Endothelial cell (in vitro differentiated cells): ENCODE data around the gene CMSS1. TPM values are rescaled to one million over a fixed set of nuclear protein-coding genes. Genes with fewer than 3 reads are reported as not detected.

Source experiments
- DNase-seq: peaks from one replicate; pipeline ENCODE4 v3.0.0; 2021; ENCODE audit warnings: low spot score
- H3K27ac Mint-ChIP-seq: one replicate; pipeline ENCODE4 v1.8.0; 2021; ENCODE audit warnings: mixed read lengths, inconsistent platforms; ENCODE audit not compliant: unreplicated experiment
- H3K27me3 Mint-ChIP-seq: one replicate; pipeline ENCODE4 v1.8.0; 2021; ENCODE audit warnings: mild to moderate bottlenecking, moderate library complexity, mixed read lengths, inconsistent platforms; ENCODE audit not compliant: unreplicated experiment
- H3K36me3 Mint-ChIP-seq: one replicate; pipeline ENCODE4 v1.8.0; 2021; ENCODE audit warnings: mild to moderate bottlenecking, low read depth, mixed read lengths, inconsistent platforms; ENCODE audit not compliant: unreplicated experiment
- H3K4me1 Mint-ChIP-seq: one replicate; pipeline ENCODE4 v1.8.0; 2021; ENCODE audit warnings: mild to moderate bottlenecking, mixed read lengths, inconsistent platforms; ENCODE audit not compliant: unreplicated experiment
- H3K4me3 Mint-ChIP-seq: one replicate; pipeline ENCODE4 v1.8.0; 2021; ENCODE audit warnings: mild to moderate bottlenecking, mixed read lengths, inconsistent platforms; ENCODE audit not compliant: unreplicated experiment
- H3K9me3 Mint-ChIP-seq: one replicate; pipeline ENCODE4 v1.8.0; 2021; ENCODE audit warnings: mixed read lengths, inconsistent platforms; ENCODE audit not compliant: unreplicated experiment
- long read RNA-seq: library from polyadenylated mRNA; unstranded; transcript quantifications from one replicate; pipeline ENCODE4 v2.0.0, GENCODE V29; 2020; ENCODE audit not compliant: unreplicated experiment
- total RNA-seq: library from RNA; stranded (reverse); fragmentation: NEBNext Ultra II Directional; extraction: Animal tissue kit (Norgen Biotek cat#: 25700); gene quantifications from one replicate; pipeline ENCODE4 v1.2.1, GENCODE V29; 2021; ENCODE audit not compliant: unreplicated experiment
- TF ChIP-seq, protein P1 (sequence below): fragments of 200-600 bp; sonication (generic); IDR thresholded peaks from one replicate; pipeline ENCODE4 v1.5.0; 2021; ENCODE audit warnings: antibody characterized with exemption; ENCODE audit not compliant: unreplicated experiment

The CMSS1 gene
- 25.8 TPM for total RNA-seq
- long read RNA-seq, partial matches to known transcripts: 0 of 1 reads
- long read RNA-seq, other reads (novel, unspliced or antisense): 1 of 1 reads

DNA sequence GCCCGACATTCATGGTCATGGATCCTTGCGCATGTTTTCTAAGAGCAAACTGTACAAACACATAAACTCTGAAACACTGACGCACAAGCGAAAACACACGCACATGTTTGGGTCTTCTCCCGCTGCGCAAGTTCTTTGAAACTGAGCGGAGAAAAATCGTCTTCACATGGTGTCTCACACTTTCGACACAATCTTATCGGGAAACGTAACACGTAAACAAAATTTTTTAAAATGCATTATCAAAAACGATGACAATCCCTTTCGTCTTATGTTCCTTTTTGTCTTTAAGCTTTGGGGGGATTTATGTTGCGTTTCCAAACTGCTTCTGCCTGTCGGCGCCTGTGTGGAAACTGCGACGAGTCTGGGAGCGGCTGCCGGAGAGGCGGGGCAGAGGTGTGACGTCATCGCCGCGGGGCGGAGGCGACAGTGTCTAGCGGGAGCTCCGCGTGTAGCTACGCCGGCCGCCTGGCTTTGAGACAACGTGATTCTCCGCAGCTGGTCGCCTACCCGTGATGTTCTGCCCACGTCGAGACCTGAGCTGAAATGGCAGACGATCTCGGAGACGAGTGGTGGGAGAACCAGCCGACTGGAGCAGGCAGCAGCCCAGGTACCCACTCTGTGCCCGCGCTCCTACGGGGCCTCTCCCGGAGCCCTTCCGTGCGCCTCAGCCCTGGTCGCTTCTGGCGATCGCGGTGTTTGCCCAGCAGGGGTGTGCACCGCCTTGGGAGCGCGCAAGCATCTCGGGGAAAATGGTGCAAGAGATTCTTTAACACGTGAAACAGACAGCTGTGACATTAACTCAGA, at the start of gene CMSS1:
CMSS1 (plus strand) TSS at position 426 of the 804 bp plus-strand sequence.
- peak within 1 kb of the TSS; percentile 98 for H3K4me3 Mint-ChIP-seq

DNA sequence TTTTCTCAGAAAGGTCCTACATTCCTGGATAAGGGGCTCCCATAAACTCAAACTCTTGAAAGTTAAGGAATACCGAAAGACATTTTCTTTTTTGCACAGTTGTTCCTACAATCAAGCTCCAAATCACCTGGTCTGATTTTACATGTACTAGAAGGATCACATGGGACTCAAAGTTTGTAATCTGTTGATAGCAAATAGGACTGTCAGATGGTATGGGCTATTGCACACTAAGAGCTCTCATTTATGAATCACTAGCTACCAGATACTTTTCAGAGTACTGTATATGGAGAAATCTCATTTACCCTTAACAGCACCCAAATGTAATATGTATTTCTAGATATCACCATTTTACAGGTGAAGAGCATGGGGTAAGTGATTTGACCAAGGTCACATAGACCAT, 49.5 kb upstream of the CMSS1 start:
- H3K4me1 Mint-ChIP-seq: peaks cover 3% of the 10 kb centered on the region
- TF ChIP-seq, protein P1, sequence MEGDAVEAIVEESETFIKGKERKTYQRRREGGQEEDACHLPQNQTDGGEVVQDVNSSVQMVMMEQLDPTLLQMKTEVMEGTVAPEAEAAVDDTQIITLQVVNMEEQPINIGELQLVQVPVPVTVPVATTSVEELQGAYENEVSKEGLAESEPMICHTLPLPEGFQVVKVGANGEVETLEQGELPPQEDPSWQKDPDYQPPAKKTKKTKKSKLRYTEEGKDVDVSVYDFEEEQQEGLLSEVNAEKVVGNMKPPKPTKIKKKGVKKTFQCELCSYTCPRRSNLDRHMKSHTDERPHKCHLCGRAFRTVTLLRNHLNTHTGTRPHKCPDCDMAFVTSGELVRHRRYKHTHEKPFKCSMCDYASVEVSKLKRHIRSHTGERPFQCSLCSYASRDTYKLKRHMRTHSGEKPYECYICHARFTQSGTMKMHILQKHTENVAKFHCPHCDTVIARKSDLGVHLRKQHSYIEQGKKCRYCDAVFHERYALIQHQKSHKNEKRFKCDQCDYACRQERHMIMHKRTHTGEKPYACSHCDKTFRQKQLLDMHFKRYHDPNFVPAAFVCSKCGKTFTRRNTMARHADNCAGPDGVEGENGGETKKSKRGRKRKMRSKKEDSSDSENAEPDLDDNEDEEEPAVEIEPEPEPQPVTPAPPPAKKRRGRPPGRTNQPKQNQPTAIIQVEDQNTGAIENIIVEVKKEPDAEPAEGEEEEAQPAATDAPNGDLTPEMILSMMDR: no peak
- no peak overlapping the region for H3K27ac Mint-ChIP-seq
- no peak overlapping the region for H3K4me3 Mint-ChIP-seq
- no peaks in the 10 kb centered on the region for H3K9me3 Mint-ChIP-seq
- no peak for DNase-seq
- H3K27me3 Mint-ChIP-seq: no peaks in the 10 kb centered on the region
- no peaks in the 10 kb centered on the region for H3K36me3 Mint-ChIP-seq

More for the DNA sequence above, at the start of gene CMSS1:
- Mint-ChIP-seq H3K4me1 (peaks cover 13% of the 10 kb centered on the region), H3K9me3 (no peaks in the 10 kb centered on the region), H3K27ac (peak within 1 kb of the TSS; percentile 99), H3K27me3 (peaks cover 5% of the 10 kb centered on the region), H3K36me3 (no peaks in the 10 kb centered on the region)
- DNase-seq: peak; percentile 93
- TF ChIP-seq, protein P1: no peak

DNA sequence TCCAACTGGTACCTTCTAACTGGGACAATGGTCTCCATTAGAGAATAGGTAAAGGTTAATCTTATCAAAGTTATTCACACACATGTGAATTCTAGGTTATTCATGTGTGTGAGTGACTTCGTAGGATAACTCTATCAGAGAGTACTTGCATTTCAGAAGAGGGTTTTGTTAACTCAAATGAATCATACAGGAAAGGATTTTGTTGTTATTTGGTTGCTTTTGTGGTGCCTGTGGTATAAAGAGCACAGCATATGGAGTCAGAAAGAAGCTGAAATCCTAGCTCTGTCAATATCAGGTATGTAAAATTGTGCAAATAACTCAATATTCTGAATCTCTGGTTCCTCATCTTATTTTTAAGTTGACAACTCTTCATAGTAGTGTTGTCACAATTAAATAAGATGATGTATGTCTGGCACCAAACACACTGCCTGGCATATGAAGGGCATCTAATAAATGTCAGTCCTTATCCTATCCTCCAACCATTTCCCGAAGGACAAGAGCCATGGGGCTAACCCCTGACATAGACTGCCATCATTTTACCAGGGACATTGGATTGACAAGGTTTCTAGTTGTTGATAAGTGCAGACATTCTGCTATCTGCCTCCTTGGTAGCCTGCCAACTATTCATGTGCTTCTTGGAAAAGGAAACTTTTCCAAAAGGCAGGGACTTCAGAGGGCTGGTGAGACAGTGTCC, 48.7 kb upstream of the CMSS1 start:
- DNase-seq: no peak
- Mint-ChIP-seq H3K27me3 (no peaks in the 10 kb centered on the region), H3K36me3 (no peaks in the 10 kb centered on the region), H3K4me1 (peaks cover 3% of the 10 kb centered on the region), H3K27ac (no peak overlapping the region), H3K9me3 (no peaks in the 10 kb centered on the region), H3K4me3 (no peak overlapping the region)
- TF ChIP-seq, protein P1: no peak

DNA sequence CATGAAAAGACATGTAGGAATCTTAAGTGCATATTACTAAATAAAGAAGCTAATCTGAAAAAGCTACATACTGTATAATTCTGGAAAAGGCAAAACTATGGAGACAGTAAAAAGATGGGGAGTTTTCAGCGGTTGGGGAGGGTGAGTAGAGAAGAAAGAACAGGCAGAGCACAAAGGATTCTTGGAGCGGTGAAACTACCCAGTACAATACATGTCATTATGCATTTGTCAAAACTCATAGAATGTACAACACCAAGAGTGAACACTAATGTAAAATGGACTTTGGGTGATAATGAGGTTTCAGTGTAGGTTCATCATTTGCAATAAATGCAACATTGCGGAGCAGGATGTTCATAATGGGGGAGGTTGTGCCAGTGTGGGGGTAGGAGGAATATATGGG, 45.5 kb upstream of the CMSS1 start:
- H3K27ac Mint-ChIP-seq: no peak overlapping the region
- H3K27me3 Mint-ChIP-seq: no peaks in the 10 kb centered on the region
- no peaks in the 10 kb centered on the region for H3K9me3 Mint-ChIP-seq
- no peak for DNase-seq
- no peak overlapping the region for H3K4me3 Mint-ChIP-seq
- H3K4me1 Mint-ChIP-seq: no peaks in the 10 kb centered on the region
- H3K36me3 Mint-ChIP-seq: no peaks in the 10 kb centered on the region
- TF ChIP-seq, protein P1: no peak

DNA sequence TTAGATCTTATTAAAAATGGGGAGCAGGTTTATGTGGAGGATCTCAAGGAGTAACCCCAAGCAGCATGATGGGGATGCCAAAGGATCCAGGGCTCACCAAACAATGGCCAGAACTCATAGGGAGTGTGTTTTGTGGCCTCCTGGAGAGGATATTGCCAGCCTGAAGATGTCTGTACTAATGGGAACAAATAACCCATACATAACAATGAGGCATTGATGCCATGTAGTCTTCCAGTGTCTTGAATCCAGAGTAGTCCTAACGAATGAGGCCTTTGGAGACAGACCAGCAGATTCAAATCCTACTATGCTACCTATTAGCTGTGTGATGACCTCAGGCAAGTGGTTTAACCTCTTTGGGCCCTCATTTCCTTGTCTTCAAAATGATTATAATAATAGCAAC, 45.0 kb upstream of the CMSS1 start:
- Mint-ChIP-seq H3K27ac (no peak overlapping the region), H3K36me3 (no peaks in the 10 kb centered on the region), H3K9me3 (no peaks in the 10 kb centered on the region), H3K4me3 (no peak overlapping the region), H3K27me3 (no peaks in the 10 kb centered on the region), H3K4me1 (no peaks in the 10 kb centered on the region)
- TF ChIP-seq, protein P1: no peak
- no peak for DNase-seq
